HG03066 (cell line): ENCODE results near the gene GMPPB.
"Not testable (repeated sequence)": the region's sequence is repeated elsewhere in the genome, so short reads cannot be mapped to it uniquely, and the experiment has no call there.

ENCODE experiments used
- ATAC-seq: cut with Tn5 transposase; IDR thresholded peaks from one replicate; pipeline ENCODE4 v1.9.1; 2021; ENCODE audit warnings: low read depth; ENCODE audit not compliant: unreplicated experiment

GMPPB gene

GRCh38 chr3:49723628-49724551 is at the start of gene GMPPB:
Gene GMPPB, minus strand, starts transcription at chr3:49723951. Its CDS starts 225 bp downstream, at chr3:49723726.
- peak; percentile 74 for ATAC-seq

DNA sequence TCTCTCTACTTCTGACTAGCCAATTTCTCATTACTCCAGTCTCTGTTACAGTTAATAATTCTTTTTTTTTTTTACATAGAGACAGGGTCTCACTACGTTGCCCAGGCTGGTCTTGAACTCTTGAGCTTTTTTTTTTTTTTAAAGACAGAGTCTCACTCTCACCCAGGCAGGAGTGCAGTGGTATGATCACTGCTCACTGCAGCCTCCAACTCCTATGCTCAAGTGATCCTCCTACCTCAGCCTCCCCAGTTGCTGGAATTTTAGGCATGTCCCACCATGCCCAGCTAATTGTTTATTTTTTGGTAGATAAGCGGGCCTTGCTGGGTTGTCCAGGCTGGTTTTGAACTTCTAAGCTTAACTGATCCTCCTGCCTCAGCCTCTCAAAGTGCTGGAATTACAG is 49.0 kb upstream of the GMPPB start:
- ATAC-seq, result no peak

DNA sequence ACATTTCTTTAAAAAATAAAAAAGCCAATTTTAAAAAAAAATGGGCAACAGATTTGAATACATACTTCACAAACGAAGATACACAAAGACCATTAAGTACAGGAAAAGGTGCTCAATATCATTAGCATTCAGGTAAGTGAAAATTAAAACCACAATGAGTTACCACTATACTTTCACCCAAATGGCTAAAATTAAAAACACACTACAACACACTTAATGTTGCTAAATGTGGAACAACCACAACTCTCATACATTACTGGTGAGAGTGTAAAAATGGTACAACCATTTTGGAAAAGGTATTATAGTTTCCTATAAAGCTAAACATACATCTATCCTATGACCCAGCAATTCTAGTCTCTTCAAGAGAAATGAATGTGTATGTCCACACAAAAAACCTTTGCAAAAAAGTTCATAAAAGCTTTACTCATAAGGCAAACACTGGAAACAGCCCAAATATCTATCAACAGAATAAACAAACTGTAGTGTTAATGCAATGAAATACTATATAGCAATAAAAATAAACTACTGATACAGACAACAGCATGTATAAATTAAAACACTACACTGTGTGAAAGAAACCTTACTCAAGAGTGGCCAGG is 47.7 kb upstream of the GMPPB start:
- ATAC-seq, result no peak

DNA sequence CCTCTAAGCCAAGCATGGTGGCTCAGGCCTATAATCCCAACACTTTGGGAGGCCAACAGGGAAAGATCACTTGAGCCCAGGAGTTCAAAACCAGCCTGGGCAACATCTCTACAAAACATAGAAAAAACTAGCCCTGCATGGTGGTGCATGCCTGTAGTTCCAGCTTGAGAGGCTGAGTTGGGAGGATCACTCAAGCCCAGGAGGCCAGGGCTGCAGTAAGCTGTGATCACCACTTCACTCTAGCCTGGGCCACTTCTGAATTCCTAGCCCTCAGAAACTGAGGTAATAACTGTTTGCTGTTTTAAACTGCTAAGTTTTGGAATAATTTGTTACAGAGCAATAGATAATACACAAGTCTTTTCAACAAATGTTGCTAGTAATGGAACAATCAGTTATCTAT is 46.2 kb upstream of the GMPPB start:
- no peak for ATAC-seq

GRCh38 chr3:49769286-49769915 is 45.6 kb upstream of the GMPPB start:
- ATAC-seq, result no peak

DNA sequence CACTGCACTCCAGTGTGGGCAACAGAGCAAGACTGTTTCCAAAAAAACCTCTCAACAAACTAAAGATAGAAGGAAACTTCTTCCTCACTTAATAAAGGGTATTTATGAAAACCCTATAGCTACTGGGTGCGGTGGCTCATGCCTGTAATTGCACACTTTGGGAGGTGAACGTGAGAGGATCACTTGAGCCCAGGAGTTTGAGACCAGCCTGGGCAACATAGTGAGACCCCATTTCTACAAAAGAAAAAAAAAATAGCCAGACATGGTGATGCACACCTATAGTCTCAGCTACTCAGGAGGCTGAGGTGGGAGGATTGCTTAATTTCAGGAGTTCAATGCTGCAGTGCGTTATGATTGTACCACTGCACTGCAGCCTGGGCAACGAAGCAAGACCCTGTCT is 40.2 kb upstream of the GMPPB start:
- ATAC-seq, result no peak

GRCh38 chr3:49761661-49762060 is 37.9 kb upstream of the GMPPB start:
- no peak for ATAC-seq

DNA sequence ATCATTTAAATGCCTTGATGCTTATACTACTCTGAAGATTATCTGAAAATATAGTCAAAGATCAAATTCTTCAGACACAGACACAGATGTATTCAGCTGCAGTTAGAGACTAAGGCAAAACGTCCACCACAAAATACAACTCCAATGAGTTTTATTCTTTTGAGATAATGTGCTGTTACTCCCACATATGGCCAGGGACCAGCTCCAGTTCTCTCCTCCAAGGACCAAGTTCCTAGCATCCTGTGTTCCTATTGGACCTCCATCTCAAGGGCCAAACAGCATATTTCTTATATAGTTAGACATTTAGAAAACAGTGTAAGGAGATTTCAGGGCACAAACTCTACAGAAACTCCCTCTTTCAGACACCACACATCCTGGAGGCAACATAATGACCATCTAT is 35.5 kb upstream of the GMPPB start:
- ATAC-seq, result no peak

DNA sequence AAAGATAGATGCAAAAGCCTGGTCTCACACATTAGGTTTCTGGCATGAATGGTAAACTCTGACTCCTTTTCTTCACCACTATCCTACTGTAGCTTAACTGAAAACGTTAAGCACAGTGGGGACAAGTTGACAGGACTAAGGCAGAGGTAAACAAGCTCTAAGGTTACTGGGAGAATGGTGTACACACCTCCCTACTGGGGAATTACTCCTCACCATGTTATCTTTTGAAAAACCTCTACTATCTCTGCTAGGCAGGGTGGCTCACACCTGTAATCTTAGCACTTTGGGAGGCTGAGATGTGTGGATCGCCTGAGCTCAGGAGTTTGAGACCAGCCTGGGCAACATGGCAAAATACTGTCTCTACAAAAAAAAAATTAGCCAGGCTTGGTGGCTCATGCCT is 33.4 kb upstream of the GMPPB start:
- ATAC-seq, result no peak

DNA sequence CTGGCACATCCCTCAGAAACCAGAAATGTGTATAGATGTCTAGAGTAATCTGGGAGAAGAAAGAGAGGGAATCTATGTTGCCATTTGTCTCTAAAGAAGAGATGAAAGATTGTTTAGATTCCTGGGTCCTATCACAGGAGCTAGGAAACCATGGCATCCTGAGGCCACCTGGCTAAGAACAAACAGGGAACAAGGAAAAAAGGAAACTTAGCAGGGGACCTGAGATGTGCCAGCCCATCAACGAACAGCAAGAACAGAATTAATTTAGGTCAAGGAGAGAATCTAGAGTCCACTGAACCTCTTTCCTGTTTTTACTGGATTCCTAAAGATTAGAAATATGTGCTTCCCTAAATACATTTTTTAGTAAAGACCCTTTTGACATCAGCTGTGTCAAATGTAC is 32.3 kb upstream of the GMPPB start:
- ATAC-seq, result no peak

- no peak for ATAC-seq
Observed at GRCh38 chr3:49754536-49754935, 30.8 kb upstream of the GMPPB start.

GRCh38 chr3:49751501-49751900 is 27.8 kb upstream of the GMPPB start:
- no peak for ATAC-seq

GRCh38 chr3:49750056-49750455 is 26.3 kb upstream of the GMPPB start:
- ATAC-seq, result no peak

DNA sequence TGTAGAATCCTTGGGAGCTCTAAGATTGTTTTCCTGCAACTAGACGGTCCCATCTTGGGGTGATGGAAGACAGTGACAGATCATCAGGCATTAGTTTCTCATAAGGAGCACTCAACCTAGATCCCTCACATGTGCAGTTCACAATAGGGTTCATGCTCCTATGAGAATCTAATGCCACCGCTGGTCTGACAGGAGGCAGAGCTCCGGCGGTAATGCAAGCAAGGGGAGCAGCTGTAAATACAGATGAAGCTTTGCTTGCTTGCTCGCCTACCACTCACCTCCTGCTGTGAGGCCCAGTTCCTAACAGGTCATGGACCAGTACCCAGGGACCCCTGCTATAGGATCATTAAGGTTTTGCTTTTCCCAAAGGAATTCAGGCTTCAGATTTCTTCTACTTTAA is 25.1 kb upstream of the GMPPB start:
- ATAC-seq, result not testable (repeated sequence)

DNA sequence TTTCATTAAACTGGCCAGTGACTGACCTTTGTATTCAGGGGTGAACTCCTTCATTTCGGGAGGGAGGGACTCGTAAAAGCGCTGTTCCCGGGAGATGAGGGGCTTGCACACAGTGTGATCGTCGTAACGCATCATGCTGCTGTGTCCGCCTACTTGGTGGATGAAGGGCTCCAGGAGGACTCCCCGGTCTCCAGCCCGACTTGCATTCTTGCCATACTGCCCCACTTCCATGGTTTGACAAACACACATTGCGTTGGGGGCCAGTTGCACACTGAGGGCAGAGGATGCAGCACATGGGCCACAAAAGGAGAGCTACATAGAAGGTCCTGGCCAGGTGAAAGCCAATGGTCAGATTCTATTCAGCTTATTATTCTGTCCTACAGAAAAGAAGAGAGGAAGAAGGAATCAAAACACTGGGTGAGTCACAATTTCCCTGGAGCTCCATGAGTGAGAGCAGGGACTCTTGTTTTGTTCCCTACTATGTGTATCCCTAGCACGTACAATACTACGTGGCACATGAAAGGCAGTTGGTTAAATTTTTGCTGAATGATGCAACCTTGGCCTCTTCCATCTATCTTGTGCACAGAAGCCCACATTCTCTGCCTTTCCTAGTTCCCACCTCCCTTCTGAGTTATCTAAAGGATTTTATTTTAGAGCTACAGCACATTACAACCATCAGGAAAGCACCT is 24.2 kb upstream of the GMPPB start:
- ATAC-seq, result no peak

GRCh38 chr3:49745986-49746385 is 22.2 kb upstream of the GMPPB start:
- no peak for ATAC-seq

- no peak for ATAC-seq
Observed at GRCh38 chr3:49740427-49740826, 16.7 kb upstream of the GMPPB start.

DNA sequence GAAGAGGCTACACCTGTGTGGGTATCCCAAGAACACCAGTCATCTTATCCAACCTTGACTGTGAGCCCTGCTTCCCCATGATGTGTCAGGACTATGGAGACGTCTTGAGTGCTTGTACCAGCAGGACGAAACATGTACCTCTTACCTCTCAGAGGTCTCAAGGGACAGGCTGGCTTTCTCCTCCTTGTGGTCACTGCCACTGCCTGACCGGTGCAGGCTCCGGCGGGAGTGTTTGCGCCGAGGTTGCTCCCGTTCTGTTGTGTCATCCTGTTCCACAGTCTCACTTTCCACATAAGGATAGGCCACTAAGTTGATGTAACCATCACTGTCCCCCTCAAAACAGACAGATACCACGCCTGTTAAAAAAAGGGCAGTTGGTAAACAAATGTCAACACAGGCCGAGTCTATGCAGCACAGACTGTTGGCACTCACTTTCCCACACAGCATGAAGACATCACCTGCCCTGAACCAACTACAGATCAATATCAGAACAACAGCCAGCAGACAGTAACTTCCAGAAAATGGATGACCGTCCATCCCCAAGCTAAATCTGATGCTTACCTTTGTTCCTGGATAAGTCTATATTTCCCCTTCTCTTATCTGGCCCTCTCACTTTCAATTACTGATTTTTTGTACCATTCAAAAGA is 14.4 kb upstream of the GMPPB start:
- ATAC-seq, result no peak

DNA sequence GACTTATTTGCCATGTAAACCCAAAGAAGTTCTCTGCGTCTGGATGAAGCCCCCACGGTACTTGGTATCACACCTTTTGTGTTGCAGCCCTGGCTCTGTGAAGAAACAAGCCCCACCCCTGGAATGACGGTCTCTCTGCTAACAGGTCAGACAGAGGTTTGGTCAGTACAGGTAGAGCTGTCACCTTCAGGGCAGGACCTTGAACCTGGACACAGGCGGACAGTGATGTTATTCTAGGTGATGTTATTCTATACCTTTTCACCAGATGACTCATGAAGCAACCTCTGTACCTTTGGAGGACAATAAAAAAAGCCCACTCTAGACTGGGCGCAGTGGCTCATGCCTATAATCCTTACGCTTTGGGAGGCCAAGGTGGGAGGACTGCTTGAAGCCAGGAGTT is 11.0 kb upstream of the GMPPB start:
- ATAC-seq, result no peak

GRCh38 chr3:49733551-49733950 is 9.8 kb upstream of the GMPPB start:
- no peak for ATAC-seq

DNA sequence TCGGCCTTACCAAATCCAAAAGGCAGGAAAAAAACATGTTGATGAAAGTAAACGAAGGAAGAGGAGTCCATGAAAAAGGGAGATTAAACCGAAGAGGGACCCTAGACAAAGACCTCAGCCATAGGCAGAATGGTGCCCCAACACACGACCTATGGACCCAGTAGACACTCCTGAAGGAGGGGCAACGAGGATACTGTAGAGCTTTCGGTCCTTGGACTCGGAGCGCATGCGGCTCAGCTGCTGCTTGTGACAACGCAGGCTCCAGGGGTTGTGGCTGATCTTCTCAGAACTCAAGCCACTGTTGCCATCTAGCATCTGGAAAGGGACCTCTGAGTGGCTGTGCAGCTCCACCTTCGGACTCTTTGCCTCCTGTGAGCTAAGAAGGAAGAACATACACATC is 8.8 kb upstream of the GMPPB start:
- ATAC-seq, result no peak
